ENCODE measurements around the gene BMPR2.
"Not testable (repeated sequence)": the region's sequence is repeated elsewhere in the genome, so short reads cannot be mapped to it uniquely, and the experiment has no call there.

The BMPR2 gene

GRCh38 chr2:202542142-202542541 is 166.0 kb downstream of the BMPR2 start:
- DNase-seq: no peak

- no peak for DNase-seq
Measured at GRCh38 chr2:202545523-202545922, 169.4 kb downstream of the BMPR2 start.

- DNase-seq: no peak
Measured at GRCh38 chr2:202545931-202546330, 169.8 kb downstream of the BMPR2 start.

DNA sequence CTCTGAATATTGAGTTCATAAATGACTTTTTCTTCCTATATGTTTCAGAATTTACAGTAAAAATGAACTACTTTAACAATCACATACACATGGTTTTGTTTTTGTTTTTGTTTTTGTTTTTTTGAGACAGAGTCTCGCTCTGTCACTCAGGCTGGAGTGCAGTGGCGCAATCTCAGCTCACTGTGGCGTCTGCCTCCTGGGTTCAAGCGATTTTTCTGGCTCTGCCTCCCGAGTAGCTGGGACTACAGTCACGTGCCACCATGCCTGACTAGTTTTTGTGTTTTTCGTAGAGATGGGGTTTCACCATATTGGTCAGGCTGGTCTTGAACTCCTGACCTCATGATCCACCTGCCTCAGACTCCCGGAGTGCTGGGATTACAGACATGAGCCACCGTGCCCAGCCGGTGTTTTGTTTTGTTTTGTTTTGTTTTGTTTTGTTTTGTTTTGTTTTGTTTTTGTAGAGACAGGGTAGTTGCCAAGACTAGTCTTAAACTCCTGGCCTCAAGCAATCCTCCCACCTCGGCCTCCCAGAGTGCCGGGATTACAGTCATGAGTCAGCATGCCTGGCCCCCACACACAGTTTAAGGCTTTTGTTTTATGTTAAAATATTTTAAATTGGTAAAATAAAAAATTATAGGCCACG is 170.5 kb downstream of the BMPR2 start:
- not testable (repeated sequence) for DNase-seq

- no peak for DNase-seq
Measured at GRCh38 chr2:202548240-202548639, 172.1 kb downstream of the BMPR2 start.

DNA sequence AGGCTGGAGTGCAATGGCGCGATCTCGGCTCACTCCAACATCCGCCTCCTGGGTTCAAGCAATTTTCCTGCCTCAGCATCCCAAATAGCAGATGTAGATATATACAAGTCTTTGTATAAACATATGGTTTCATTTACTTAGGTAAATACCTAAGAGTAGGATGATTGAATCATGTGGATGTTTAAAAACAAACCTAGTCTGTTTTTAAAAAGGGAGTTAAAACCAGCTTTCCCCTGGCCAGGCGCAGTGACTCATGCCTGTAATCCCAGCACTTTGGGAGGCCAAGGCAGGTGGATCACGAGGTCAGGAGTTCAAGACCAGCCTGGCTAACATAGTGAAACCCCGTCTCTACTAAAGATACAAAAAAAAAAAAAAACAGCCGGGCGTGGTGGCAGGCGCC is 174.9 kb downstream of the BMPR2 start:
- not testable (repeated sequence) for DNase-seq

DNA sequence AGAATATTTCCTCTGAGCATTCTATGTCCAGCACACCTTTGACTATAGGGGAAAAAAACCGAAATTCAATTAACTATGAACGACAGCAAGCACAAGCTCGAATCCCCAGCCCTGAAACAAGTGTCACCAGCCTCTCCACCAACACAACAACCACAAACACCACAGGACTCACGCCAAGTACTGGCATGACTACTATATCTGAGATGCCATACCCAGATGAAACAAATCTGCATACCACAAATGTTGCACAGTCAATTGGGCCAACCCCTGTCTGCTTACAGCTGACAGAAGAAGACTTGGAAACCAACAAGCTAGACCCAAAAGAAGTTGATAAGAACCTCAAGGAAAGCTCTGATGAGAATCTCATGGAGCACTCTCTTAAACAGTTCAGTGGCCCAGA is 179.2 kb downstream of the BMPR2 start:
- DNase-seq: no peak

DNA sequence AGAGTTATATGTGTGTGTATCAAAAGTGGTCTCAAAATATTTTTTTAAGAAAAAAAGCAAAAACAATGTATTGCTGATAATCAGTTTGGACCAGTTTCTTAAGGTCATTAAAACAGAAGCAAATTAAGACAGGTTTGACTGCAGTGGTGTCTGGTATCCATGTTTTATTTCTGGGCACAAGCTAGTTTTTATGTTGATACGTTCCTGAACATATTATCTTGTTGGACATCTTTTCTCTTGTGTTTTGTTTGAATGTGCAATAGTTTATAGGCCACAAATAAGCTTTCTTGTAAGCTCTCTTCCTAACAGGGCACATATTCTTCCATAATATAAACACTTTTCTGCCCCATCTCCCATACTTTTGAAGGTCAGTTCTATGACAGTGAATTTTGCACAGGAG is 184.1 kb downstream of the BMPR2 start:
- DNase-seq: no peak

DNA sequence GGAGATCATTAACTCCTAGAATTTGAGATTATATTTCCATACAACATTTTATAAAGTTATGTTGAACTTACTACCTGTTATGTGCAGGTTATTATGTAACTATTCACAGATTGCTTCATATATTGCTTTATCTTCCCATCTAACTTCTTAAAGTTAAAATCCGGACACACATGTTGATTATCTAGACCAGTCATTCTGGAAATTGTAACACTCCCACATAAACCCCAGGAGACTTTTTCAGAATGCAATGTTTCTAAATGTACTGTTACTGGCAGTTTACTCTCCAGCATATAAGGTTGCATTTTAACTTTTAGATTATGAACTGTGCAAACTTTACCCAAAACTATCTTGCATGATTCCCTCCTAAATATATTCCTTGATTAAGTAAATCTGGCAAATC is 188.1 kb downstream of the BMPR2 start:
- no peak for DNase-seq

DNA sequence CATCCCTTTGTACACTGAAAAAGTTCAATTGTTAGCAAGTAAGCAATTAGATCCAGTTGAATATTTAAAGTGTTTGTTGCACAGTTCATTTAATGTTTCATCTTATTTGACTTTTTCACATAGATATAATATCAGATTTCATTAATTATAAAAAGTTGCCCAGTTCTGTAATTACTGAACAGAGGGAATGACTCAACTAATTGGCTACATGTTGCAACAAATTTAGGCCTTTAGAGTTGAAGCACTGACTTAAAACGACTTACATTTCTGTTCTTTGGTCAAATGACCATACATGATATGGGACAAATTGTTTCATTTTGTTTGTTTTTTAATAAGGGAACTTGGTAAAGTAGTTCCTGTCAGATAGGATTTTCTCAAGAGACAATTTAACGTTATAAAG is 190.2 kb downstream of the BMPR2 start:
- no peak for DNase-seq

GRCh38 chr2:202574541-202574940 is 198.4 kb downstream of the BMPR2 start:
- no peak for DNase-seq

DNA sequence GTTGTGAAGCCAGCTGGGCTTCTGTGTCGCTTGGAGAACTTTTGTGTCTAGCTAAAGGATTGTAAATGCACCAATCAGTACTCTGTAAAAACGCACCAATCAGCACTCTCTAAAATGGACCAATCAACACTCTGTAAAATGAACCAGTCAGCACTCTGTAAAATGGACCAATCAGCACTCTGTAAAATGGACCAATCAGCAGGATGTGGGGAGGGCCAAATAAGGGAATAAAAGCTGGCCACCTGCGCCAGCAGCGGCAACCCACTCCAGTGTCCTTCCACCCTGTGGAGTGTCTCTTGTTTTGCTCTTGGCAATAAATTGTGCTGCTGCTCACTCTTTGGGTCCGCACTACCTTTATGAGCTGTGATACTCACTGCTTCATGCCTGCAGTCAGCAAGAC is 199.1 kb downstream of the BMPR2 start:
- DNase-seq: not testable (repeated sequence)

DNA sequence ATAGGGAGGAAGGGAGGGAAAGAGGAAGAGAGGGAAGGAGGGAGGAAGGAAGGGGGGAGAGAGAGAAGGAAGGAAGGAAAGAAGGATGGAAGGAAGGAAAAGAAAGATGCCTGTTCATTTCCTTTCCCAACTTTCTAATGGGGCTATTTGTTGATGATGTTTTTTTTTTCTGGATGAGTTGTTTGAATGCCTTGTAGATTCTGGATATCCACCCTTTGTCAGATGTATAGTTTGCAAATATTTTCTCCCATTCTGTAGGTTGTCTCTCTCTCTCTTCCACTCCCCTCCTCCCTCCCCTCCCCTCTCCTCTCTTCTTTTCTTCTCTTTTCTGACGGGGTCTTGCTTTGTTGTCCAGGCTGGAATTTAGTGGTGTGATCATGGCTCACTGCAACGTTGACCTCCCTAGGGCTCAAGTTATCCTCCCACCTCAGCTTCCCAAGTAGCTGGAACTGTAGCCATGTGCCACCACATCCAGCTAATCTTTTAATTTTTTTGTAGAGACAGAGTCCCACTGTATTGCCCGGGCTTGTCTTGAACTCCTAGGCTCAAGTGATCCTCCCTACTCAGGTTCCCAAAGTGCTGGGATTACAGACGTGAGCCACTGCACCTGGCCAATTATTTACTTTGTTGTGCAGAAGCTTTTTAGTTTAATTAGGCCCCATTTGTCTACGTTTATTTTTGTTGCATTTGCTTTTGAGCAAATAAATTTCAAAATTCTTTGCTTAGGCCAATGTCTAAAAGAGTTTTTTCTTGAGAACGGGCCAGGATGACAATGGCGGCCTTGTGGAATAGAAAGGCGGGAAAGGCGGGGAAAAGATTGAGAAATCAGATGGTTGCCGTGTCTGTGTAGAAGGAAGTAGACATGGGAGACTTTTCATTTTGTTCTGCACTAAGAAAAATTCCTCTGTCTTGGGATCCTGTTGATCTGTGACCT is 201.4 kb downstream of the BMPR2 start:
- no peak for DNase-seq

- not testable (repeated sequence) for DNase-seq
Measured at GRCh38 chr2:202582846-202583245, 206.7 kb downstream of the BMPR2 start.

DNA sequence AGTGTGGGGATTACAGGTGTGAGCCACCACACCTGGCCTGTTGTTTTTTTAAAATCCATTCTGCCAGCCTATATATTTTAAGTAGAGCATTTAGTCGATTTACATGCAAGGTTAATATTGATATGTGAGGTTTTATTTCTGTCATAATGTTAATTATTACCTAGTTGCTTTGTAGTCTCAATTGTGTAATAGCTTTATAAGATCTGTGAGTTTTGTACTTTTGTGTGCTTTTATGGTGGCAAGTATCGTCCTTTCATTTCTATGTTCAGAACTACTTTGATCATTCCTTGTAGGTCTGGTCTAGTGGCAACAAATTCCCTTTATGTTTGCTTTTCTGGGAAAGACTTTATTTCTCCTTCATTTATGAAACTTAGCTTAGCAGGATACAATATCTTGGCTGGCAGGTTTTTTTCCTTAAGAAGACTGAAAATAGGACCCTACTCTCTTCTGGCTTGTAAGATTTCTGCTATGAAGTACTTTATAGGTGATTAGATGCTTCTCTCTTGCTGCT is 207.6 kb downstream of the BMPR2 start:
- DNase-seq: no peak

GRCh38 chr2:202588647-202589581 is 212.8 kb downstream of the BMPR2 start:
- peak; percentile 83 to 88 (median 83) for DNase-seq

- no peak for DNase-seq
Measured at GRCh38 chr2:202589582-202589949, 213.4 kb downstream of the BMPR2 start.

GRCh38 chr2:202592566-202592965 is 216.4 kb downstream of the BMPR2 start:
- no peak for DNase-seq

DNA sequence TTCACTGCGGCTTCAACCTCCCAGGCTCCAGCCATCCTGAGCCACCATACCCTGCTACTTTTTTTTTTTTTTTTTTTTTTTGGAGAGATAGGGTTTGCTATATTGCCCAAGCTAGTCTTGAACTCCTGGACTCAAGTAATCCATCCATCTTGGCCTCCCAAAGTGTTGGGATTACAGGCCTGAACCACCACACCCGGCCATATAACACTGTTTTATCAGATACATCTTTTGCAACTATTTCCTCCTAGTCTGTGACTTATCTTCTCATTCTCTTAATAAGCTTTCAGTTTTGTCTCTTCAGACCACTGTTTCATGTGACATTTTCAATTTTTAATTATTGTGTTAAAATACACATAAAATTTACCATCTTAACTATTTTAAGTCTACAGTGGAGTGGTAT is 223.0 kb downstream of the BMPR2 start:
- no peak for DNase-seq

DNA sequence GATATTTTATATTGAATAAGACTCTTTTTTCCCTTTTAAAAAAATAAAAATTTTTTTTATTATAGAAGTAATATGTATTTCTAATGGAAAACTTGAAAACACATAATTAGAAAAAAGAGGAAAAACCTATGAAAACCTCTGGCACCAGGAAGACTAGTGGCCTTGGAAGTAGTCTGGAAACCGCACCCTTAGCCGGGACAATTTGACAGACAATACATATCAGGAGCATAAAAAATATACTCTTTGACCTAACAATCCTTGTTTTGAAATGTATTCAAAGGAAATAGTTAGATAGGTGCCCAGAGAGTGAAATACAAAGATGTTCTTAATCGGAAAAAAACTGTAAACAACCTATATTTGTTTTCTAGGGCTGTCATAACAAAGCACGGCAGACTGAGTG is 223.8 kb downstream of the BMPR2 start:
- no peak for DNase-seq

DNA sequence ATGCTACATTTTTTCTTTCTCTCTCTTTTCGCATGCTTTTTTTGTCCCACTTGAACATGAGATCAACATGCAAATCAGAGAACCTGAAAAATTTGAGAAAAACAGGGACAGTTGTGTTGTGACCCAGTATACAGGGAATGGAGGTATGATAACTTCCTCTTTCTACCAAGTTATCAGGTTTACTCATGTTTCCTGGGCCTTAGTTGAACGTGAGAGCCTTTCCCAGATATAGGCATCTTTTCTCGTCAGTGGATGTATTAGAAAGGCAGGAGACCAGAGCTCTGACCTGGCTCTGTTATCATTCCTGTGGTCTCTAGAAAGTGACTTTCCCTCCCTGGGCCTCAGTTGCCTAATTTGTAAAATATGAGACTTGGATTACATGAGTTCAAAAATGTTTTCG is 228.6 kb downstream of the BMPR2 start:
- no peak for DNase-seq

GRCh38 chr2:202605174-202605573 is 229.0 kb downstream of the BMPR2 start:
- no peak for DNase-seq
